Endothelial cell of umbilical vein (primary cell): ENCODE results near the gene ZMIZ1. TPM values are rescaled to one million over a fixed set of nuclear protein-coding genes. Genes with fewer than 3 reads are reported as not detected.
A peak's percentile ranks its signal among the peaks of the same experiment; 100 is the strongest.

Experiments used
- BruUV-seq: library from RNA; stranded (reverse); fragments of 400-500 nt; replicated peaks from 2 replicates; lab custom pipeline; 2021; lab: Mats Ljungman, UMichigan
- CTCF ChIA-PET: fragments of 300-600, 350-600 bp; sonication (Branson Sonifier 250); formaldehyde crosslinking; loops from one replicate; lab custom pipeline; 2021; ENCODE audit warnings: antibody characterized with exemption, inconsistent platforms; lab: Charles Lee
- POLR2A ChIA-PET: fragments of 300-600, 350-600 bp; sonication (Branson Sonifier 250); formaldehyde crosslinking; loops from one replicate; lab custom pipeline; 2021; ENCODE audit warnings: antibody characterized with exemption, inconsistent platforms; lab: Charles Lee
- DNase-seq: peaks from one replicate; pipeline ENCODE4 v3.0.0-alpha.2; 2011; ENCODE audit warnings: low read depth, low spot score
- FAIRE-seq: peaks from 2 replicates; lab custom pipeline; 2011; peaks lifted over from hg19 to GRCh38; lab: Jason Lieb, UNC
- H2AFZ ChIP-seq: 2 replicates; pipeline ENCODE4 v1.6.0; 2012; ENCODE audit warnings: low read depth, low read length, control low read depth, inconsistent platforms
- H3K27ac ChIP-seq: 2 replicates; pipeline ENCODE4 v1.5.1; 2011; ENCODE audit warnings: low read depth, mild to moderate bottlenecking, control low read depth, low read length, moderate library complexity; ENCODE audit not compliant: insufficient read depth
- H3K27me3 ChIP-seq, 2 experiments: 2 replicates each; pipeline versions ENCODE4 v1.6.0 to v1.6.1; 2011; ENCODE audit warnings: low read length in 2 of 2, mixed read lengths in 1 of 2; ENCODE audit not compliant: control insufficient read depth in 2 of 2, insufficient read depth in 2 of 2
- H3K36me3 ChIP-seq, 2 experiments: 2 replicates in 1 of 2; 3 replicates in 1 of 2; pipeline ENCODE4 v1.5.1; 2011; ENCODE audit warnings: low read length in 2 of 2, mild to moderate bottlenecking in 1 of 2, moderate library complexity in 1 of 2; ENCODE audit not compliant: control insufficient read depth in 2 of 2, insufficient read depth in 2 of 2; ENCODE audit errors: extremely low read depth in 1 of 2
- H3K4me1 ChIP-seq: 3 replicates; pipeline ENCODE4 v1.5.1; 2011; ENCODE audit warnings: mild to moderate bottlenecking, low read length; ENCODE audit not compliant: control insufficient read depth, insufficient read depth; ENCODE audit errors: extremely low read depth
- H3K4me2 ChIP-seq: 2 replicates; pipeline ENCODE4 v1.6.1; 2011; ENCODE audit warnings: low read length, control low read depth, mixed read lengths; ENCODE audit not compliant: insufficient read depth
- H3K4me3 ChIP-seq, 3 experiments: fragments of 200-600 bp in 1 of 3; sonication (generic), shearing (Covaris generic) in 1 of 3; replicated peaks in 1 of 3; 2 replicates each; pipeline ENCODE4 v1.5.1; 2011 to 2016; ENCODE audit warnings: control low read depth in 3 of 3, low read length in 3 of 3, mild to moderate bottlenecking in 2 of 3, inconsistent platforms in 1 of 3, low read depth in 1 of 3, moderate library complexity in 1 of 3; ENCODE audit not compliant: insufficient read depth in 1 of 3
- H3K79me2 ChIP-seq: 2 replicates; pipeline ENCODE4 v1.6.0; 2012; ENCODE audit warnings: low read length, inconsistent platforms; ENCODE audit not compliant: control insufficient read depth, insufficient read depth
- H3K9ac ChIP-seq: replicated peaks from 2 replicates; pipeline ENCODE3; 2011; ENCODE audit warnings: low read length, control low read depth; ENCODE audit not compliant: insufficient read depth; ENCODE audit errors: extremely low read depth
- H3K9me1 ChIP-seq: replicated peaks from 3 replicates; pipeline ENCODE4 v1.6.0; 2011; ENCODE audit warnings: mild to moderate bottlenecking, low read length; ENCODE audit not compliant: control insufficient read depth, insufficient read depth; ENCODE audit errors: extremely low read depth
- H3K9me3 ChIP-seq: replicated peaks from 2 replicates; pipeline ENCODE4 v1.5.1; 2012; ENCODE audit warnings: low read length, inconsistent platforms; ENCODE audit not compliant: control insufficient read depth, insufficient read depth
- H4K20me1 ChIP-seq: replicated peaks from 2 replicates; pipeline ENCODE3; 2011; ENCODE audit warnings: mild to moderate bottlenecking, low read length; ENCODE audit not compliant: control insufficient read depth, insufficient read depth; ENCODE audit errors: extremely low read depth
- CTCF ChIP-seq, 2 donors: IDR thresholded peaks; 1 replicate in 1 of 2; 2 replicates in 1 of 2; pipeline ENCODE4 v1.5.1; 2011; ENCODE audit warnings: low read length in 2 of 2, mild to moderate bottlenecking in 2 of 2, moderate library complexity in 2 of 2, control low read depth in 1 of 2, inconsistent platforms in 1 of 2, low read depth in 1 of 2; ENCODE audit not compliant: insufficient read depth in 1 of 2; ENCODE audit errors: extremely low read depth in 1 of 2
- EZH2 ChIP-seq: IDR thresholded peaks from 2 replicates; pipeline ENCODE4 v1.6.1; 2012; ENCODE audit warnings: borderline replicate concordance, low read depth, mild to moderate bottlenecking, moderate library complexity, low read length, inconsistent platforms; ENCODE audit not compliant: severe bottlenecking
- FOS ChIP-seq: IDR thresholded peaks from 2 replicates; pipeline ENCODE4 v1.6.1; 2011; ENCODE audit warnings: mild to moderate bottlenecking, low read length, moderate library complexity, borderline replicate concordance; ENCODE audit not compliant: insufficient read depth
- GATA2 ChIP-seq: IDR thresholded peaks from 2 replicates; pipeline ENCODE4 v1.7.0; 2011; ENCODE audit warnings: low read depth, mild to moderate bottlenecking, moderate library complexity, mixed read lengths, low read length; ENCODE audit not compliant: insufficient read length, insufficient read depth
- JUN ChIP-seq: IDR thresholded peaks from 2 replicates; pipeline ENCODE4 v1.6.1; 2011; ENCODE audit warnings: borderline replicate concordance, low read depth; ENCODE audit not compliant: insufficient read length, insufficient read depth
- MAX ChIP-seq: IDR thresholded peaks from 2 replicates; pipeline ENCODE4 v1.6.1; 2011; ENCODE audit not compliant: insufficient read depth, insufficient read length
- MYC ChIP-seq: IDR thresholded peaks from one replicate; pipeline ENCODE4 v1.6.1; 2011; ENCODE audit warnings: mild to moderate bottlenecking, low read depth, low read length
- POLR2A ChIP-seq: IDR thresholded peaks from 2 replicates; pipeline ENCODE4 v1.6.1; 2012; ENCODE audit warnings: low read depth, mild to moderate bottlenecking, control low read depth, low read length
- POLR2AphosphoS5 ChIP-seq: IDR thresholded peaks from 2 replicates; pipeline ENCODE4 v1.6.1; 2012; ENCODE audit warnings: low read depth, mild to moderate bottlenecking, control low read depth, low read length, moderate library complexity; ENCODE audit not compliant: insufficient read depth
- dilution Hi-C: fragments of 300-500 bp; cut with MboI; formaldehyde crosslinking; loops from one replicate; pipeline ENCODE4 v1.15.0; 2019; ENCODE audit warnings: low sequenced_read_pairs; ENCODE audit not compliant: extremely low pct_ligation_motif_present
- intact Hi-C: fragments of 100-400 bp; cut with micrococcal nuclease; formaldehyde crosslinking; loops from one replicate; pipeline ENCODE4 v1.10.0; 2022
- polyA plus RNA-seq, 4 experiments: library from polyadenylated mRNA; depleted of rRNA in 3 of 4; stranded (reverse) in 3 of 4; unstranded in 1 of 4; fragments of >200 nt; gene quantifications; 2 replicates each; pipeline versions ENCODE4 v1.2.1 to v1.2.3, GENCODE V29; 2011 to 2012; ENCODE audit warnings: missing spikeins in 1 of 4
- total RNA-seq: library from RNA; stranded (reverse); gene quantifications from 2 replicates; pipeline ENCODE4 v1.2.3, GENCODE V29; 2021

The ZMIZ1 gene
- total and polyA plus RNA-seq, 2 donors (not counting 3 experiments of a cell fraction or from before 2014, with no cell fraction given), result 12.5 to 46.7 TPM

DNA sequence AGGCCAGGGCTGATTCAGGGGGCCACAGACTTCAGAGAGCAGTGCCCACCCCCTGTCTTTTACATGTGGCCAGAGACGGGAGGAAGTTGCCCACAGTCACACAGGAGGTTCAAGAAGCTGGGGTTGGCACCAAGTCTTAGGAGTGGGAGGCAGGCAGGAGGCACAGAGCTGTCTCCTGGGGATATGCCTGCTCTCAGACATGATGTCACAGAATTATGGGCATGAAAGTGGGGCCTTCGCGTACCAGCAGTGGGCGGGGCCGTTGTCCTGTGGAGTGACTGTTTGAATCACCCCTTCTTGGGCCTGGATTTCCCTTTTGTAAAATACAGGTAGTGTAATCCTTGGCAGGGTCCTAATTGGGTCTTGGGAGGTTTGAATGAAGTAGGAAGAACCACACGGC, 197.3 kb downstream of the ZMIZ1 start:
- Histone ChIP-seq H3K9ac (peak overlapping the region; percentile 60), H4K20me1 (no peaks in the 10 kb centered on the region), H3K9me3 (no peaks in the 10 kb centered on the region), H3K27ac (peak overlapping the region; percentile 86), H3K4me3 (no peak overlapping the region), H3K79me2 (peaks cover 36% of the 10 kb centered on the region), H3K36me3 (peaks cover 0 to 4% of the 10 kb centered on the region in 2 experiments), H3K27me3 (no peaks in the 10 kb centered on the region), H3K4me1 (peaks cover 37% of the 10 kb centered on the region), H3K4me2 (peak overlapping the region; percentile 0), H3K9me1 (no peaks in the 10 kb centered on the region), H2AFZ (no peak overlapping the region)
- FAIRE-seq (no peak), DNase-seq (no peak)
- dilution Hi-C loops (no loop called here), intact Hi-C loops (loop anchor here (1.0 kb wide), 4 partner anchors 20 to 43 kb away; no protein-coding TSS in a partner anchor)
- TSS peak; percentile 95 for BruUV-seq
- TF ChIP-seq GATA2, result no peak
- no peak for TF ChIP-seq FOS
- no peak for TF ChIP-seq MYC
- TF ChIP-seq JUN, result no peak
- no peak for TF ChIP-seq POLR2AphosphoS5
- no peak for TF ChIP-seq EZH2
- no peak for TF ChIP-seq MAX
- TF ChIP-seq POLR2A, result no peak
- no peak for TF ChIP-seq CTCF (IDR thresholded peaks at IDR 0.05; ENCODE audit: extremely low read depth in 1 of 2, insufficient read depth in 1 of 2, low read depth in 1 of 2, low read length in 2 of 2)
- POLR2A ChIA-PET, result interaction anchor here (0.7 kb wide), 1 partner anchor 19 kb away, joined by 3 read pairs; no protein-coding TSS in a partner anchor
- CTCF ChIA-PET, result interaction anchor here (0.8 to 1.6 kb wide), 3 partner anchors 13 to 48 kb away, joined by 3 to 5 read pairs (median 3); no protein-coding TSS in a partner anchor
